ENCODE measurements around the gene VAC14.

Gene VAC14

DNA sequence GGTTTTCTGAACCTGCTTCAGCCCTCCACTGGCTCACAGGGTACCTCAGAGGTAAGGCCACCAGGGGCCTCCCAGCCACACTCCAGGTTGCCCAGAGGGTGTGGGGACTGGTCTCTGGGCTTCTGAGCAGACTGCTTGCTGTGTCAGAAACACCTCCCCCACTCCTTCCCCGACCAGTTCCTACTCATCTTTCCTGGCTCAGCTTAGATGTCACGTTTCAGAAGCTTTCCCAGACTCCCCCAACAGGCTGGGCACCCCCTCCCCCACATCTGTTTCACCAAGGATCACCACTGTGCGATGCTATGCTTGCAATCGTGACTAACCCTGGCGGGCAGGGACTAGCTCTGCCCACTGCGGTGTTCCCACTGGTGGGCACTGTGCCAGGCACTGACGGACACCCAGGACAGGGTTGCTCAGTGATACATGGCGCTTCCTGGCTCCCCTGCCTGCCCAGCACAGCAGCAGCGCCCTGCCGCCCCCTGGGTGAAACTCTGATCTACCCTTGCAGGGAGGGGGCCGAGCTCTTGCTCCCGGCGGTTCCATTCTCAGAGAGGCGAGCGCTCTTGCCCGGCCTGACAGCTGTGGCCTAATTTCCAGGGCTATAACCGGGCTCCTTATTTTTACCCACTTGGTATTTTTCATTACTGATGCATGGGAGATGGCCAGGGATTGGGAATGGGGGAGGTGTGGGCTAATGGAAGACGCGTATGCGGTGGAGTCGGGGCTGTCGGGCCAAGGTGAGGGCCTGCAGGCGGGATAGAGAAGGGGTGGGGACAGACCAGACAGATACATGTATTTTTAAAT lies 85.7 kb downstream of the VAC14 start:
- no peaks in the 10 kb centered on the region for H3K9me3 ChIP-seq (ENCODE audit: low read length)
- peak overlapping the region; percentile 55 for H3K9ac ChIP-seq (ENCODE audit: low read length)
- H3K36me3 ChIP-seq (ENCODE audit: insufficient read depth, low read length): peaks cover 3% of the 10 kb centered on the region
- peaks cover 63% of the 10 kb centered on the region for H3K4me1 ChIP-seq (ENCODE audit: insufficient read depth, low read length)
- H3K4me3 ChIP-seq (ENCODE audit: low read depth in 1 of 2, low read length in 2 of 2): peak overlapping the region; percentile 24 to 33
- H3K27ac ChIP-seq (ENCODE audit: low read depth, low read length): peak overlapping the region; percentile 98
- no peaks in the 10 kb centered on the region for H3K27me3 ChIP-seq (ENCODE audit: control insufficient read depth in 1 of 2, insufficient read depth in 2 of 2, low read length in 2 of 2)

DNA sequence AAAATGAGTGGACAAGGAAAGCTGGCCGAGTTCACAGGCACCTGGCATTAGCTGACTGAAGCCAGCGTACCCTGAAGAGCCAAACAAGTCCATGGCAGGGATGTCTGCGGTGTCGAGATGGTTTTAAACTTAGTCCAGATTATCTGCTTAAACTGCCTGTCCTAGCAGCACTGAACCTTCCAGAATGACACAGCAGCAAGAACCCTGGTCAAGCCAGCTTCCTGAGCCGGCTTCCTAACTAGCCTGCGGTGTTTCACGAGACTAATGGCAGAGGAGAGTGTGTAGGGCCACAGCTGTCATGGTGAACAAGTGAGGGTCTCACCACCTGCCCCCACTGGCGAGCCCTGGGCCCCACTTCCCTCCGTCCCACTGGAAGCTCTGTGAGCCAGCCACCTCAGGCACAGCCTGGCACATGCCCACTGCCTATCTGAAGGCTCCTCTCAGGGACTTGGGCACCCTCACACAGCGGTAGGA lies 86.3 kb downstream of the VAC14 start:
- Histone ChIP-seq H3K36me3 (ENCODE audit: insufficient read depth, low read length) (peaks cover 3% of the 10 kb centered on the region), H3K9ac (ENCODE audit: low read length) (peak overlapping the region; percentile 37), H3K9me3 (ENCODE audit: low read length) (no peaks in the 10 kb centered on the region), H3K27ac (ENCODE audit: low read depth, low read length) (peak overlapping the region; percentile 98), H3K27me3 (ENCODE audit: control insufficient read depth in 1 of 2, insufficient read depth in 2 of 2, low read length in 2 of 2) (no peaks in the 10 kb centered on the region), H3K4me1 (ENCODE audit: insufficient read depth, low read length) (peaks cover 69% of the 10 kb centered on the region), H3K4me3 (ENCODE audit: low read depth in 1 of 2, low read length in 2 of 2) (peak overlapping the region in 1 of 2 donors; percentile 12)

DNA sequence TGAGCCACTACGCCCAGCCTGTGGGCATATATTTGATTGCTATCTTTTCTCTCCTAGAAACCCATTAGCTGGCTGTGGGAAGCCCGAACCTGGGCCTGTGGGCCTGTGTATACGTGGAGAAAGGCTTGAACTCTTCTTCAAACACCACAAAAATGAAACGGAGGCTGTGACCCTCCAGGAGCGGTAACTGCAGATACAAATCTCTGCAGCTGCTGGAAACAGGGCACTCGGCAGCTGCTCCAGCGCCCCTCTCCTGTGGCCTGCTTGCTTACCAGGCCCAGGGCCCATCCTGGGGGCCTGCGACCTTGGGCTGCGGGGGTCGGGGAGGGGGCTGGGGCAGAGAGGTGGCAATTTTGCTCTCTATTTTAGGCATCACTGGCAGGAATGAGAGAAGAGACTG lies 87.1 kb downstream of the VAC14 start:
- Histone ChIP-seq H3K36me3 (ENCODE audit: insufficient read depth, low read length) (peaks cover 3% of the 10 kb centered on the region), H3K4me1 (ENCODE audit: insufficient read depth, low read length) (peaks cover 76% of the 10 kb centered on the region), H3K9me3 (ENCODE audit: low read length) (no peaks in the 10 kb centered on the region), H3K27me3 (ENCODE audit: control insufficient read depth in 1 of 2, insufficient read depth in 2 of 2, low read length in 2 of 2) (no peaks in the 10 kb centered on the region), H3K27ac (ENCODE audit: low read depth, low read length) (peak overlapping the region; percentile 98), H3K4me3 (ENCODE audit: low read depth in 1 of 2, low read length in 2 of 2) (no peak overlapping the region), H3K9ac (ENCODE audit: low read length) (no peak overlapping the region)

DNA sequence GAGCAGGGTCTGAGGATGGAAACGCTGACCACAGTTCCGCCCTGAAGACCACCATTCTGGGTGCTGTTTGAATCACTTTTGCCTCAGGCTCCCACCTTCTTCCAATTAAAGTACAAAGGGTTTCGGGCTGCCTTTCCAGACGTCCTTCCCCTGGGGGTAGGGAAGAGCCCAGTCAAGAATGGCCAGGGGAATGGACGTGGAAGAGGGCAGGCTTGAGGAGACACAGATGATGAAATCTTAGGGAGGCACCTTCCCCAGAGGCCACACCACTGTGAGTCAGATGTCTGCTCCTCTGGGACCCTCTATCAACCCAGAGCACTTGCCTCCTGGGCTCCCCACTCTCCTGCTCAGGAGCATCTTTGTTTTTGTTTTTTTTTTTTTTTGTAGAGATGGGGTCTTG lies 87.6 kb downstream of the VAC14 start:
- peaks cover 3% of the 10 kb centered on the region for H3K36me3 ChIP-seq (ENCODE audit: insufficient read depth, low read length)
- no peaks in the 10 kb centered on the region for H3K9me3 ChIP-seq (ENCODE audit: low read length)
- no peak overlapping the region for H3K4me3 ChIP-seq (ENCODE audit: low read depth in 1 of 2, low read length in 2 of 2)
- H3K9ac ChIP-seq (ENCODE audit: low read length): no peak overlapping the region
- peak overlapping the region; percentile 56 for H3K27ac ChIP-seq (ENCODE audit: low read depth, low read length)
- H3K27me3 ChIP-seq (ENCODE audit: control insufficient read depth in 1 of 2, insufficient read depth in 2 of 2, low read length in 2 of 2): no peaks in the 10 kb centered on the region
- H3K4me1 ChIP-seq (ENCODE audit: insufficient read depth, low read length): peaks cover 81% of the 10 kb centered on the region

DNA sequence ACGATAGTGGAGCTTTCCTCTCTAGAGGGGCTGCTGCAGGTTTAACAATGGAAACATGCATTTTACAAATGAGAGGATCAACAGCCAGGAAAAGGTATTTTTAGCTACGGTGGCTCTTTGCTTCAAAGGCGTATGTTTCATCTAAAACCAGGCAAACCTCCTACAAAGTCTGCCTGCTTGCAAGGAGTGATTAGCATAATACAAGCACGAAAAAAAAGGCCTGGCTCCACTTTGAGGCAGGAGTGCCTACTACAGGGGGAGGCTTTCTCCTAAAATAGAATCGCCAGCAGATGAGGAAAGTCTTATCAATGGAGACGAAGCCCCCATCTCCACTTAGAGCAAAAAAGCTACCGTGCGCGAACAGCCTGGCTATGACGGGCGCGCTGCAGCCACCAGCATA lies 88.0 kb downstream of the VAC14 start:
- Histone ChIP-seq H3K27ac (ENCODE audit: low read depth, low read length) (peak overlapping the region; percentile 56), H3K27me3 (ENCODE audit: control insufficient read depth in 1 of 2, insufficient read depth in 2 of 2, low read length in 2 of 2) (no peaks in the 10 kb centered on the region)

DNA sequence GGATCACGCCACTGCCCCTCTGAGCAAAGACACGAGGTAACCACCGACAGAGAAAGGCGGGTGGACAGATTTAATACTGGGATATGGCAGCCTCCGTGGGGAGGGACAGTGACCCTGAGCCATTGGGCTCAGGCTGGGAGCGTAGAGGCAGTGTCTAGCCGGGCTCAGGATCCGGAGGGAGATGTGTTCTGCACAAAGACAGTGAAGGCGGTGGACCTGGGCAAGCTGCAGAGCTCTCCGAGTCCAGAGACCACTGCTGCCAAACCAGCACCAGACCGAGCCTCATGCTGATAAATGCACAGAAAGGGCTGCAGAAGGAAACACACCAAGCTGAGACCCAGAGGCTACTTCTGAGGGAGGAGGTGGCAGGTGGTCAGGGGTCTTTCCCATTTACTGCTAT lies 88.6 kb downstream of the VAC14 start:
- H3K9me3 ChIP-seq (ENCODE audit: low read length): no peaks in the 10 kb centered on the region
- H3K27ac ChIP-seq (ENCODE audit: low read depth, low read length): peak overlapping the region; percentile 23
- no peak overlapping the region for H3K4me3 ChIP-seq (ENCODE audit: low read depth in 1 of 2, low read length in 2 of 2)
- peaks cover 91% of the 10 kb centered on the region for H3K4me1 ChIP-seq (ENCODE audit: insufficient read depth, low read length)
- peaks cover 3% of the 10 kb centered on the region for H3K36me3 ChIP-seq (ENCODE audit: insufficient read depth, low read length)
- no peaks in the 10 kb centered on the region for H3K27me3 ChIP-seq (ENCODE audit: control insufficient read depth in 1 of 2, insufficient read depth in 2 of 2, low read length in 2 of 2)
- no peak overlapping the region for H3K9ac ChIP-seq (ENCODE audit: low read length)

More for the DNA sequence above, 88.0 kb downstream of the VAC14 start:
- Histone ChIP-seq H3K9ac (ENCODE audit: low read length) (no peak overlapping the region), H3K4me3 (ENCODE audit: low read depth in 1 of 2, low read length in 2 of 2) (no peak overlapping the region), H3K9me3 (ENCODE audit: low read length) (no peaks in the 10 kb centered on the region), H3K36me3 (ENCODE audit: insufficient read depth, low read length) (peaks cover 3% of the 10 kb centered on the region), H3K4me1 (ENCODE audit: insufficient read depth, low read length) (peaks cover 85% of the 10 kb centered on the region)

DNA sequence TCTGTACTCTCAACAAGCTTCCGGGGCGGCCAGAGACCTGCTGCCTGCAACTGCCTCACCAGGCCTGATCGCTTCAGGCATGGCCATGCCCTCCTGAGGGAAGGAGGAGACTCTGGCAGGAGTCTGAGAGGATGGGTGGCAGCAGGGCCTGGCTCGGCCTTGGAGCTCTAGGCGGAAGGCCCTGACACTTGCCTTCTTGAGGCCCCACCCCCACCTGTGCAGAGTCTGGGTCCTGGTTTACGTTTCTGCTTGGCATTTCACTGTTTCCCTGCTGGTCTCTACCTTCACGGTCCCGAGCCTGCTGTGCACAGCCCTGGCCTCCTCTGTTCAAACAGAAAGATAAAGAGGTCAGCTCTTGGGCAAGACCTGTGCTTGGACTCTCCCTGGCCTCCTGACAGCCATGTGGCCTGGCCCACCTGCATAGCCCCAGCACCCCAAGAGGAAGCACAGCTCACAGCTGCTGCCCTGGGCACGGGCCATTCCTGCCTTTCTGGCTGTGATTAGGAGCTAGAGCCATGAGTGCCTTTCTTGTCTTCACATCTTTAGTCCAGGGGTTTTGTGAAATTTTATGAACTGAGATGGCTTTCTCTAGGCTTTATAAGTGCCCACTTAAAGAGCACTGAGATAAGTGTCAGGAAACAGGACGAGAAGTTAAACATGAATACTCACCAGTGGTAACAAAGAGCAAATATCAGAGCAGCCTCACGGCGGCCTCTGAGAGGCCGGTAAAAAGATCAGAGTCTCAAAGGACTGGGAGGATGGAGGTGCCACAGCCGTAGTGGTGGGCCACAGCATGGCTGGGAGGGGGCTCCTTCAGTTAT lies 89.5 kb downstream of the VAC14 start:
- peak overlapping the region; percentile 23 for H3K27ac ChIP-seq (ENCODE audit: low read depth, low read length)
- no peaks in the 10 kb centered on the region for H3K27me3 ChIP-seq (ENCODE audit: control insufficient read depth in 1 of 2, insufficient read depth in 2 of 2, low read length in 2 of 2)
- H3K4me3 ChIP-seq (ENCODE audit: low read depth in 1 of 2, low read length in 2 of 2): no peak overlapping the region
- H3K4me1 ChIP-seq (ENCODE audit: insufficient read depth, low read length): peaks cover 93% of the 10 kb centered on the region
- H3K9ac ChIP-seq (ENCODE audit: low read length): no peak overlapping the region
- H3K36me3 ChIP-seq (ENCODE audit: insufficient read depth, low read length): no peaks in the 10 kb centered on the region
- no peaks in the 10 kb centered on the region for H3K9me3 ChIP-seq (ENCODE audit: low read length)

DNA sequence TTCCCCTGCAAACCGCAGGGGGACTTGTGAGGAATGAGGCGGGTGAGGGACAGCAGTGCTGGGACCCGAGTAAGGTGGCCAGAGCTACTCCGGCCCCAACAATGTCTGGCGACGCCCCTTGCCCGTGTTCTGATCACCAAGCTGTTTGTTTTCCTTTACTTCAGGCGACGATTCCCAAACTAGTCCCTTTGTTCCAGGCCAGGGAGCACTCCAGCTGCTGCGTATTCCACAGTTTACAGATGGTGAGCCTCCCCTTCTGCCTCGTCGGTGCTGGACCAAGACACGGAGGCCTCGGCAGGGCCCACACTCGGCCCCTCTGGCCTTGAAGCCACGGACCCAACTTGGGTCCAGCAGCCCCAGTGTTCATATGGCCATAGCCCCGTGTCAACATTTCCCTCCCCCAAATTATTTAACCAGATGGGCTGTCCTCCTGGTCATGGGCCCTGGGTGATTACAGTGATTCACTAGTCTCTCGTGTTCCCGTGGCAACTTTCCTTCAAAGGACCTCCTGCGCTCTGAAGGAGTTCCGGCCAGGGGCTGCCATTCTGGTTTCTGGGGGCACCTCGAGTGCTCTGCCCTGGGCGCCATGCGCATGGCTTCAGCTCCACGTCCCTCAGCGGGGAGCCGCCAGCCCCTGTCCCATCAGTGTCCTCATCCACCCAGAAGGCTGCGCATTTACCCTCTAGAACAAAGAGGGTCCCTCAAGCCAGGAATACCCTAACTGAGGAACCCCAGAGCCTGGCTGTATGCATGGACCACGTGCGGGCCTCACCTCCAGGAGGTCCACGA lies 90.3 kb downstream of the VAC14 start:
- Histone ChIP-seq H3K4me1 (ENCODE audit: insufficient read depth, low read length) (peaks cover 91% of the 10 kb centered on the region), H3K9me3 (ENCODE audit: low read length) (no peaks in the 10 kb centered on the region), H3K27ac (ENCODE audit: low read depth, low read length) (peak overlapping the region; percentile 50), H3K27me3 (ENCODE audit: control insufficient read depth in 1 of 2, insufficient read depth in 2 of 2, low read length in 2 of 2) (no peaks in the 10 kb centered on the region), H3K36me3 (ENCODE audit: insufficient read depth, low read length) (no peaks in the 10 kb centered on the region), H3K4me3 (ENCODE audit: low read depth in 1 of 2, low read length in 2 of 2) (no peak overlapping the region), H3K9ac (ENCODE audit: low read length) (no peak overlapping the region)

DNA sequence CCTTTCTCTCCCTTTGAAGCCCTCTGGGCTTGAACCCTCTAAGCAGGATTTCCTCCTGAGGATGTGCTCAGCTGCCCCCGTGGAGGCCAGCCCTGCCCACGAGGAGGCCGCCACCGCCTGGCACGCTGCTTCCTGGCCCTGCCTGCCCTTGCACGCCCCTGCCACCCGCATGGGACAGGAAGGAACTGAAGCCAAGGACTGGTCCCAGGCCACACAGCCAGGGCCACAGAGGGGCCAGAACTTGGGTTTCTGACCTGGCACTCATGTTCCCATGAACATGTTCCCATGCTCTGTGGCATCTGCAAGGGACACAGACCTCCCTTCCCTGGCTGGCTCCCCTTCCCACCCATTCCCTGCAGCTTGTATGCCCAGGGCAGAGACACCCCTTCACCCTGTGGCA lies 91.0 kb downstream of the VAC14 start:
- peaks cover 91% of the 10 kb centered on the region for H3K4me1 ChIP-seq (ENCODE audit: insufficient read depth, low read length)
- no peaks in the 10 kb centered on the region for H3K27me3 ChIP-seq (ENCODE audit: control insufficient read depth in 1 of 2, insufficient read depth in 2 of 2, low read length in 2 of 2)
- no peaks in the 10 kb centered on the region for H3K36me3 ChIP-seq (ENCODE audit: insufficient read depth, low read length)
- no peaks in the 10 kb centered on the region for H3K9me3 ChIP-seq (ENCODE audit: low read length)
- H3K9ac ChIP-seq (ENCODE audit: low read length): no peak overlapping the region
- peak overlapping the region; percentile 50 for H3K27ac ChIP-seq (ENCODE audit: low read depth, low read length)
- no peak overlapping the region for H3K4me3 ChIP-seq (ENCODE audit: low read depth in 1 of 2, low read length in 2 of 2)

DNA sequence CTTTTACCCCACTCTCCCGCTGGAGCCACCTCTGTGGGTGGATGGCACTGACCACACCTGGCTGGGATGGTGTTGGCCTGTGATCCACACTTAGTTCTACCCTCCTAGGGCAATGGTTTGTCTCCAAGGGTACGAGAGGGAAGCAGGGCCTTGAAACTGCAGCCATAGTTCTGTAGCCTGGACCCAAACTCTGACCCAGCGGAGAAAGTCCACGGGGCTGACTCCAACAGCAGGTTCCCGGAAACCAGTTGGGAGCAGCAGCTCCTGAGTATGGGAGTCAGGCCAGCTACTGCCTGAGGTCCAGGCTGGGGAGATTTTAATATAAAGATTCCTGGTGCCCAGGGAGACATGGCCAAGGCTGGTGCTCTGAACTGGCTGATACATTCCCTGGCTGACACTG lies 91.5 kb downstream of the VAC14 start:
- Histone ChIP-seq H3K9ac (ENCODE audit: low read length) (no peak overlapping the region), H3K9me3 (ENCODE audit: low read length) (no peaks in the 10 kb centered on the region), H3K4me3 (ENCODE audit: low read depth in 1 of 2, low read length in 2 of 2) (no peak overlapping the region), H3K27ac (ENCODE audit: low read depth, low read length) (peak overlapping the region; percentile 50), H3K4me1 (ENCODE audit: insufficient read depth, low read length) (peaks cover 91% of the 10 kb centered on the region), H3K36me3 (ENCODE audit: insufficient read depth, low read length) (no peaks in the 10 kb centered on the region), H3K27me3 (ENCODE audit: control insufficient read depth in 1 of 2, insufficient read depth in 2 of 2, low read length in 2 of 2) (no peaks in the 10 kb centered on the region)
